Tibial artery (tissue), 4 donors: ENCODE measurements around the gene MYCT1.

Experiments used
- DNase-seq, 2 donors: peaks; one replicate each; pipeline ENCODE4 v3.0.0-alpha.2; 2019
- H3K27ac ChIP-seq, 2 donors: fragments of 200-600 bp; sonication (generic) in 1 of 2; 1 replicate in 1 of 2; 2 replicates in 1 of 2; pipeline ENCODE4 v1.5.1; 2018 to 2019; ENCODE audit warnings: mild to moderate bottlenecking in 1 of 2
- H3K27me3 ChIP-seq, 2 donors: fragments of 200-600 bp; sonication (generic) in 1 of 2; one replicate each; pipeline versions ENCODE4 v1.5.1 to v1.6.0; 2016 to 2019
- H3K36me3 ChIP-seq, 3 donors: fragments of 200-600 bp; sonication (generic) in 2 of 3; one replicate each; pipeline ENCODE4 v1.5.1; 2016 to 2019; ENCODE audit warnings: mild to moderate bottlenecking in 2 of 3
- H3K4me1 ChIP-seq, 4 donors: fragments of 200-600 bp; sonication (generic) in 2 of 4; 1 replicate in 3 of 4; 2 replicates in 1 of 4; pipeline ENCODE4 v1.5.1; 2016 to 2019
- H3K4me3 ChIP-seq, 2 donors: fragments of 200-600 bp; sonication (generic) in 1 of 2; 1 replicate in 1 of 2; 2 replicates in 1 of 2; pipeline ENCODE4 v1.5.1; 2018 to 2019; ENCODE audit warnings: mild to moderate bottlenecking in 2 of 2
- H3K9me3 ChIP-seq, 3 donors: fragments of 200-600 bp; sonication (generic) in 1 of 3; one replicate each; pipeline ENCODE4 v1.5.1; 2016 to 2019
- CTCF ChIP-seq, 2 experiments: fragments of 200-600 bp in 1 of 2; fragments of 450-650 bp in 1 of 2; IDR thresholded peaks; one replicate each; pipeline ENCODE4 v1.5.1; 2017 to 2019; ENCODE audit warnings: antibody characterized with exemption in 2 of 2, mild to moderate bottlenecking in 1 of 2, moderate library complexity in 1 of 2
- intact Hi-C: fragments of 100-400 bp; cut with DNase I; formaldehyde crosslinking; loops from one replicate; pipeline ENCODE4 v1.15.0; 2023; ENCODE audit warnings: low total_unique reads

MYCT1 gene

GRCh38 chr6:152769159-152769558, 71.5 kb downstream of the MYCT1 start:
- TF ChIP-seq CTCF (IDR thresholded peaks at IDR 0.05): no peak
- H3K27me3 ChIP-seq: no peaks in the 10 kb centered on the region
- intact Hi-C loops: no loop called here

GRCh38 chr6:152769993-152770392, 72.3 kb downstream of the MYCT1 start:
- DNase-seq: no peak
- H3K36me3 ChIP-seq: no peaks in the 10 kb centered on the region
- no peaks in the 10 kb centered on the region for H3K4me1 ChIP-seq
- no peak overlapping the region for H3K4me3 ChIP-seq
- no peak for TF ChIP-seq CTCF (IDR thresholded peaks at IDR 0.05)
- H3K27me3 ChIP-seq: no peaks in the 10 kb centered on the region
- no peaks in the 10 kb centered on the region for H3K9me3 ChIP-seq
- H3K27ac ChIP-seq: no peak overlapping the region
- intact Hi-C loops: no loop called here

More at GRCh38 chr6:152769159-152769558, 71.5 kb downstream of the MYCT1 start:
- H3K4me3 ChIP-seq: no peak overlapping the region
- no peaks in the 10 kb centered on the region for H3K9me3 ChIP-seq
- no peaks in the 10 kb centered on the region for H3K36me3 ChIP-seq
- H3K4me1 ChIP-seq: no peaks in the 10 kb centered on the region
- no peak overlapping the region for H3K27ac ChIP-seq
- no peak for DNase-seq

GRCh38 chr6:152771061-152771687, 73.5 kb downstream of the MYCT1 start:
- Histone ChIP-seq H3K4me3 (no peak overlapping the region), H3K27ac (no peak overlapping the region), H3K27me3 (no peaks in the 10 kb centered on the region), H3K36me3 (no peaks in the 10 kb centered on the region), H3K4me1 (no peaks in the 10 kb centered on the region), H3K9me3 (no peaks in the 10 kb centered on the region)
- no peak for TF ChIP-seq CTCF (IDR thresholded peaks at IDR 0.05)
- intact Hi-C loops: no loop called here
- DNase-seq: no peak
